ENCODE results near the gene HOXA3. TPM values are rescaled to one million over a fixed set of nuclear protein-coding genes. Genes with fewer than 3 reads are reported as not detected.

Gene HOXA3
- polyA plus RNA-seq, 3 donors = not detected

DNA sequence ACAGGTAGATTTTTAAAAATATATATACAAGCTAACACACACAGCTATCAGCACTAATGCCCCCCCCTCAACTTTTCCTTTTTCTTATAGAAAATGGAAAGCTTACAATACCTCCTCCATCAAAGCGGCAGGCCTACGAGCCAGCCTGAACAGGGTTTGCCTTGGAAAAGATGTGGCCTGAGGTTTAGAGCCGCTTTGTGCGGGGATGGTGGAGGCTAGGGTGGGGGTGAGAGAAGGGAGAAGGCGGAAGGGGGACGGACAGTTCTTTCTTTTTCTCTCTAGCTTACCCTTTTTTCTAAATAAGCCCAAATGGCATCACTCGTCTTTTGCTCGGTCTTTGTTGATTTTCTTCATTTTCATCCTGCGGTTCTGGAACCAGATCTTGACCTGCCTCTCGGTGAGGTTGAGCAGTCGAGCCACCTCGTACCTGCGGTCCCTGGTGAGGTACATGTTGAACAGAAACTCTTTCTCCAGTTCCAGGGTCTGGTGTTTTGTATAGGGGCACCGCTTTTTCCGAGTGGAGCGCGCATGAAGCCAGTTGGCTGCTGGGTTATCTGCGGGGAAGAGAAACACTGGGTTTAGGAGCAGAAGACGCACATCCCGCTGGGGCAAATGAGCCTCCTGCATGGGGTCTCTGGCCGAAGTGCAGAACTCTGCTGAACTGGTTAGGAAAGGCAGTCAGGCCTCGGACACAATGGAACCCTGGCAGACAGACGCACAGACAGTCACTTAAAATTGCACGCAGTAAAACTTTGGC is 11.1 kb upstream of the HOXA3 start:
- Mint-ChIP-seq H3K9me3 (peaks cover 3 to 46% (median 35%) of the 10 kb centered on the region in 7 donors), H3K4me1 (peaks cover 67% of the 10 kb centered on the region), H3K4me3 (peak overlapping the region; percentile 72 to 92), H3K27me3 (ENCODE audit: low read depth in 3 of 3) (peaks cover 84 to 93% (median 86%) of the 10 kb centered on the region in 3 donors), H3K27ac (peak overlapping the region in 2 of 7 donors; percentile 37 to 57), H3K36me3 (peaks cover 18 to 36% of the 10 kb centered on the region in 2 donors)
- Histone ChIP-seq H3K4me3 (replicated peaks in 1 of 3; ENCODE audit: low read depth in 2 of 3, low read length in 3 of 3) (peak overlapping the region in 1 of 3 experiments; percentile 74), H4K20me1 (ENCODE audit: insufficient read depth, low read length) (no peaks in the 10 kb centered on the region), H3K4me2 (replicated peaks; ENCODE audit: extremely low read depth, low read length, poor library complexity, severe bottlenecking) (peak overlapping the region; percentile 69), H3K9me3 (replicated peaks in 1 of 2; ENCODE audit: control insufficient read depth in 1 of 2, insufficient read depth in 1 of 2, low read length in 2 of 2) (peaks cover 18 to 36% of the 10 kb centered on the region in 2 donors), H3K9ac (ENCODE audit: insufficient read depth, low read length, poor library complexity, severe bottlenecking) (no peak overlapping the region), H3K79me2 (ENCODE audit: insufficient read depth, low read length) (peaks cover 7% of the 10 kb centered on the region), H3K4me1 (ENCODE audit: control insufficient read depth in 1 of 2, insufficient read depth in 2 of 2, low read length in 2 of 2) (peaks cover 71 to 86% of the 10 kb centered on the region in 2 donors), H2AFZ (ENCODE audit: insufficient read depth, low read depth, low read length, poor library complexity, severe bottlenecking) (peak overlapping the region; percentile 79), H3K27ac (ENCODE audit: low read depth in 1 of 2, low read length in 2 of 2) (no peak overlapping the region), H3K27me3 (ENCODE audit: control insufficient read depth in 2 of 2, insufficient read depth in 2 of 2, low read length in 2 of 2) (peaks cover 57 to 92% of the 10 kb centered on the region in 2 donors), H3K36me3 (replicated peaks in 1 of 2; ENCODE audit: control insufficient read depth in 1 of 2, insufficient read depth in 2 of 2, low read length in 2 of 2) (no peaks in the 10 kb centered on the region)
- intact Hi-C loops (cut with micrococcal nuclease) = loop anchor here (5.0 to 10.0 kb wide), 4 partner anchors 309 to 796 kb away; no protein-coding TSS in a partner anchor
- DNase-seq = no peak
- WGBS (ENCODE audit: insufficient coverage) = 5% methylated on average over 15 of the region's 24 CpGs
- TF ChIP-seq, protein P1, sequence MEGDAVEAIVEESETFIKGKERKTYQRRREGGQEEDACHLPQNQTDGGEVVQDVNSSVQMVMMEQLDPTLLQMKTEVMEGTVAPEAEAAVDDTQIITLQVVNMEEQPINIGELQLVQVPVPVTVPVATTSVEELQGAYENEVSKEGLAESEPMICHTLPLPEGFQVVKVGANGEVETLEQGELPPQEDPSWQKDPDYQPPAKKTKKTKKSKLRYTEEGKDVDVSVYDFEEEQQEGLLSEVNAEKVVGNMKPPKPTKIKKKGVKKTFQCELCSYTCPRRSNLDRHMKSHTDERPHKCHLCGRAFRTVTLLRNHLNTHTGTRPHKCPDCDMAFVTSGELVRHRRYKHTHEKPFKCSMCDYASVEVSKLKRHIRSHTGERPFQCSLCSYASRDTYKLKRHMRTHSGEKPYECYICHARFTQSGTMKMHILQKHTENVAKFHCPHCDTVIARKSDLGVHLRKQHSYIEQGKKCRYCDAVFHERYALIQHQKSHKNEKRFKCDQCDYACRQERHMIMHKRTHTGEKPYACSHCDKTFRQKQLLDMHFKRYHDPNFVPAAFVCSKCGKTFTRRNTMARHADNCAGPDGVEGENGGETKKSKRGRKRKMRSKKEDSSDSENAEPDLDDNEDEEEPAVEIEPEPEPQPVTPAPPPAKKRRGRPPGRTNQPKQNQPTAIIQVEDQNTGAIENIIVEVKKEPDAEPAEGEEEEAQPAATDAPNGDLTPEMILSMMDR (IDR thresholded peaks at IDR 0.05) = no peak

DNA sequence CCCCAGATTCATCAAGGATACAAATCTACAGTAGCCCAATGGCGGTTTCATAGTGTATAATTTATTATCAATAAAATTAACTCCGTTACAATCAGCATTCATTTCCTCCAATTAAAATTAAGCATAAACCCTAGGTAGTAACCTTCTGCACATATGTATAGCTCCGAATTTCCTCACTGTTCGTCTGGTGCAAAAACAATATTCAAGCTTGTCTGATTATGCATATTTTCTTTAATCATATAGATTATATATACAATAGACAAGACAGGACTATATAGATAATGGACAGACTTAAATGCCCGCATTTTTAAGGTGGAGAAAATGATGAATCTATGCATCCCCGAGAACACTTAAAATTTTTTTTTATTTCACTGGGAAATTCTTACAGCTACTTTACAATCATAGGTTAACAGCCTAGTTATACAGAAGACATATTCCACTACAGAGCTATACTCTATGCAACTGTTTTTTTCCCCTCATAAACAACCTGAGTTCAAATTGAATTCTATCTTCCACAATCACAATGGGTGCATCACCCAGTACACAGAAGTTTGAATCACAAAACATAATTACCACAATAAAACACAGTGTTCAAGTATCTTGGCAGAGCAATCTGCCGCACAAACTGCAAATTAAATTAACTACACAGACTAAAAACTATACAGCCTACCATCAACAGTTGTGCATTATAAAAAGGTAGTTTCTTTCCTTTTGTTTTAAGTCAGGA is 10.3 kb upstream of the HOXA3 start:
- peaks cover 16 to 38% of the 10 kb centered on the region in 2 donors for H3K36me3 Mint-ChIP-seq
- Histone ChIP-seq H3K36me3 (replicated peaks in 1 of 2; ENCODE audit: control insufficient read depth in 1 of 2, insufficient read depth in 2 of 2, low read length in 2 of 2) (no peaks in the 10 kb centered on the region), H3K4me3 (replicated peaks in 1 of 3; ENCODE audit: low read depth in 2 of 3, low read length in 3 of 3) (peak overlapping the region in 1 of 3 experiments; percentile 74), H3K27ac (ENCODE audit: low read depth in 1 of 2, low read length in 2 of 2) (no peak overlapping the region), H2AFZ (ENCODE audit: insufficient read depth, low read depth, low read length, poor library complexity, severe bottlenecking) (no peak overlapping the region), H3K9ac (ENCODE audit: insufficient read depth, low read length, poor library complexity, severe bottlenecking) (no peak overlapping the region), H3K4me1 (ENCODE audit: control insufficient read depth in 1 of 2, insufficient read depth in 2 of 2, low read length in 2 of 2) (peaks cover 68 to 84% of the 10 kb centered on the region in 2 donors), H3K79me2 (ENCODE audit: insufficient read depth, low read length) (peaks cover 7% of the 10 kb centered on the region), H3K4me2 (replicated peaks; ENCODE audit: extremely low read depth, low read length, poor library complexity, severe bottlenecking) (peak overlapping the region; percentile 69), H4K20me1 (ENCODE audit: insufficient read depth, low read length) (no peaks in the 10 kb centered on the region), H3K27me3 (ENCODE audit: control insufficient read depth in 2 of 2, insufficient read depth in 2 of 2, low read length in 2 of 2) (peaks cover 57 to 92% of the 10 kb centered on the region in 2 donors), H3K9me3 (replicated peaks in 1 of 2; ENCODE audit: control insufficient read depth in 1 of 2, insufficient read depth in 1 of 2, low read length in 2 of 2) (peaks cover 18 to 39% of the 10 kb centered on the region in 2 donors)
- H3K27ac Mint-ChIP-seq = no peak overlapping the region
- peaks cover 84 to 93% (median 86%) of the 10 kb centered on the region in 3 donors for H3K27me3 Mint-ChIP-seq (ENCODE audit: low read depth in 3 of 3)
- WGBS (ENCODE audit: insufficient coverage) = no CpG with 5 or more reads among the region's 7 CpGs
- no peak for DNase-seq
- TF ChIP-seq, protein P1 (IDR thresholded peaks at IDR 0.05) = no peak
- intact Hi-C loops (cut with micrococcal nuclease) = loop anchor here (5.0 to 10.0 kb wide), 4 partner anchors 308 to 795 kb away; no protein-coding TSS in a partner anchor
- peaks cover 3 to 47% (median 35%) of the 10 kb centered on the region in 7 donors for H3K9me3 Mint-ChIP-seq
- peak overlapping the region in 1 of 2 donors; percentile 92 for H3K4me3 Mint-ChIP-seq
- peaks cover 69% of the 10 kb centered on the region for H3K4me1 Mint-ChIP-seq

Data from CD14-positive monocyte (primary cell).